ENCODE data around the gene BAZ1A. TPM values are rescaled to one million over a fixed set of nuclear protein-coding genes. Genes with fewer than 3 reads are reported as not detected.

Gene BAZ1A
- total RNA-seq, 1 experiment from 2014 or later = 17.3 TPM

- Histone ChIP-seq H3K27ac (no peak overlapping the region), H3K9me2 (ENCODE audit: insufficient read depth) (no peaks in the 10 kb centered on the region), H4K20me1 (ENCODE audit: insufficient read depth) (no peaks in the 10 kb centered on the region), H3K9me3 (ENCODE audit: insufficient read depth, low read depth) (no peaks in the 10 kb centered on the region), H3K79me2 (ENCODE audit: low read depth) (no peaks in the 10 kb centered on the region), H3K4me2 (peak overlapping the region; percentile 59), H3K4me3 (no peak overlapping the region), H3F3A (ENCODE audit: insufficient read depth, low read depth) (no peaks in the 10 kb centered on the region), H3K36me3 (ENCODE audit: low read depth) (no peaks in the 10 kb centered on the region), H3K4me1 (replicated peaks; ENCODE audit: insufficient read depth) (no peaks in the 10 kb centered on the region), H3K27me3 (ENCODE audit: insufficient read depth, low read depth) (no peaks in the 10 kb centered on the region), H2AFZ (0 out of 2 replicates have a peak overlapping the region, but pooled peaks have one; percentile 39)
- BruUV-seq (replicated peaks) = no TSS peak
- ChIA-PET CTCF (interaction anchor here (0.6 to 1.3 kb wide), 8 partner anchors 10 to 1019 kb away, joined by 3 to 6 read pairs (median 4); no protein-coding TSS in a partner anchor), POLR2A (ENCODE audit: unreplicated experiment) (interaction anchor here (0.6 kb wide), 3 partner anchors 40 to 72 kb away, joined by 3 to 5 read pairs (median 3); no protein-coding TSS in a partner anchor)
- intact Hi-C loops (cut with micrococcal nuclease; ENCODE audit: unreplicated experiment) = loop anchor here (2.0 kb wide), 1 partner anchor 50 kb away; no protein-coding TSS in a partner anchor
- no peak for TF ChIP-seq EZH2 (IDR thresholded peaks at IDR 0.05; ENCODE audit: low read depth)
- peak; percentile 80 for TF ChIP-seq CTCF (conservative IDR thresholded peaks at IDR 0.05)
- peak in 1 of 2 experiments; percentile 39 for DNase-seq
These were observed 152.2 kb downstream of the BAZ1A start for GRCh38 chr14:34722723-34723545.

- no TSS peak for BruUV-seq (replicated peaks)
- intact Hi-C loops (cut with micrococcal nuclease; ENCODE audit: unreplicated experiment) = no loop called here
- Histone ChIP-seq H3K79me2 (ENCODE audit: low read depth) (no peaks in the 10 kb centered on the region), H3K9me3 (ENCODE audit: insufficient read depth, low read depth) (no peaks in the 10 kb centered on the region), H3F3A (ENCODE audit: insufficient read depth, low read depth) (no peaks in the 10 kb centered on the region), H3K4me2 (no peak overlapping the region), H3K4me1 (replicated peaks; ENCODE audit: insufficient read depth) (no peaks in the 10 kb centered on the region), H3K9me2 (ENCODE audit: insufficient read depth) (no peaks in the 10 kb centered on the region), H2AFZ (no peak overlapping the region), H3K36me3 (ENCODE audit: low read depth) (no peaks in the 10 kb centered on the region), H3K4me3 (no peak overlapping the region), H3K27me3 (ENCODE audit: insufficient read depth, low read depth) (no peaks in the 10 kb centered on the region), H3K27ac (no peak overlapping the region), H4K20me1 (ENCODE audit: insufficient read depth) (no peaks in the 10 kb centered on the region)
- CTCF ChIA-PET = no interaction called here
- POLR2A ChIA-PET (ENCODE audit: unreplicated experiment) = no interaction called here
- DNase-seq = no peak
- TF ChIP-seq CTCF (conservative IDR thresholded peaks at IDR 0.05) (no peak), EZH2 (IDR thresholded peaks at IDR 0.05; ENCODE audit: low read depth) (no peak)
These were observed 154.0 kb downstream of the BAZ1A start for GRCh38 chr14:34721129-34721528.

GRCh38 chr14:34718750-34719304 is 156.3 kb downstream of the BAZ1A start:
- CTCF ChIA-PET = no interaction called here
- no peaks in the 10 kb centered on the region for H4K20me1 ChIP-seq (ENCODE audit: insufficient read depth)
- no peaks in the 10 kb centered on the region; the same call in 1 of the 2 replicates for H3K4me1 ChIP-seq (replicated peaks; ENCODE audit: insufficient read depth)

More at GRCh38 chr14:34718750-34719304, 156.3 kb downstream of the BAZ1A start:
- peaks cover 4% of the 10 kb centered on the region; the same call in 1 of the 2 replicates for H3F3A ChIP-seq (ENCODE audit: insufficient read depth, low read depth)
- intact Hi-C loops (cut with micrococcal nuclease; ENCODE audit: unreplicated experiment) = no loop called here
- H3K9me3 ChIP-seq (ENCODE audit: insufficient read depth, low read depth) = no peaks in the 10 kb centered on the region
- POLR2A ChIA-PET (ENCODE audit: unreplicated experiment) = no interaction called here
- no peak overlapping the region for H3K4me2 ChIP-seq
- no peak overlapping the region for H3K27ac ChIP-seq
- no peak for DNase-seq
- no peak overlapping the region for H3K4me3 ChIP-seq
- H3K27me3 ChIP-seq (ENCODE audit: insufficient read depth, low read depth) = no peaks in the 10 kb centered on the region
- no TSS peak for BruUV-seq (replicated peaks)
- H2AFZ ChIP-seq = no peak overlapping the region
- no peak for TF ChIP-seq EZH2 (IDR thresholded peaks at IDR 0.05; ENCODE audit: low read depth)
- TF ChIP-seq CTCF (conservative IDR thresholded peaks at IDR 0.05) = no peak
- H3K9me2 ChIP-seq (ENCODE audit: insufficient read depth) = no peaks in the 10 kb centered on the region
- no peaks in the 10 kb centered on the region for H3K36me3 ChIP-seq (ENCODE audit: low read depth)
- H3K79me2 ChIP-seq (ENCODE audit: low read depth) = no peaks in the 10 kb centered on the region
